Tibial artery (tissue), 4 donors: ENCODE results near the gene RAD51D.
A peak's percentile ranks its signal among the peaks of the same experiment; 100 is the strongest.

ENCODE experiments used
- DNase-seq, 2 donors: peaks; one replicate each; pipeline ENCODE4 v3.0.0-alpha.2; 2019
- H3K27ac ChIP-seq, 2 donors: fragments of 200-600 bp; sonication (generic) in 1 of 2; 1 replicate in 1 of 2; 2 replicates in 1 of 2; pipeline ENCODE4 v1.5.1; 2018 to 2019; ENCODE audit warnings: mild to moderate bottlenecking in 1 of 2
- H3K27me3 ChIP-seq, 2 donors: fragments of 200-600 bp; sonication (generic) in 1 of 2; one replicate each; pipeline versions ENCODE4 v1.5.1 to v1.6.0; 2016 to 2019
- H3K36me3 ChIP-seq, 3 donors: fragments of 200-600 bp; sonication (generic) in 2 of 3; one replicate each; pipeline ENCODE4 v1.5.1; 2016 to 2019; ENCODE audit warnings: mild to moderate bottlenecking in 2 of 3
- H3K4me1 ChIP-seq, 4 donors: fragments of 200-600 bp; sonication (generic) in 2 of 4; 1 replicate in 3 of 4; 2 replicates in 1 of 4; pipeline ENCODE4 v1.5.1; 2016 to 2019
- H3K4me3 ChIP-seq, 2 donors: fragments of 200-600 bp; sonication (generic) in 1 of 2; 1 replicate in 1 of 2; 2 replicates in 1 of 2; pipeline ENCODE4 v1.5.1; 2018 to 2019; ENCODE audit warnings: mild to moderate bottlenecking in 2 of 2
- H3K9me3 ChIP-seq, 3 donors: fragments of 200-600 bp; sonication (generic) in 1 of 3; one replicate each; pipeline ENCODE4 v1.5.1; 2016 to 2019
- CTCF ChIP-seq, 2 experiments: fragments of 200-600 bp in 1 of 2; fragments of 450-650 bp in 1 of 2; IDR thresholded peaks; one replicate each; pipeline ENCODE4 v1.5.1; 2017 to 2019; ENCODE audit warnings: antibody characterized with exemption in 2 of 2, mild to moderate bottlenecking in 1 of 2, moderate library complexity in 1 of 2
- intact Hi-C: fragments of 100-400 bp; cut with DNase I; formaldehyde crosslinking; loops from one replicate; pipeline ENCODE4 v1.15.0; 2023; ENCODE audit warnings: low total_unique reads

RAD51D gene

GRCh38 chr17:35069311-35069710, 50.3 kb downstream of the RAD51D start:
- Histone ChIP-seq H3K4me1 (peaks cover 0 to 6% (median 3%) of the 10 kb centered on the region in 4 donors), H3K36me3 (no peaks in the 10 kb centered on the region), H3K9me3 (no peaks in the 10 kb centered on the region), H3K4me3 (no peak overlapping the region), H3K27me3 (no peaks in the 10 kb centered on the region), H3K27ac (no peak overlapping the region)
- DNase-seq = no peak
- intact Hi-C loops = no loop called here
- no peak for TF ChIP-seq CTCF (IDR thresholded peaks at IDR 0.05)

- no peaks in the 10 kb centered on the region for H3K36me3 ChIP-seq
- H3K9me3 ChIP-seq = no peaks in the 10 kb centered on the region
- no peaks in the 10 kb centered on the region for H3K27me3 ChIP-seq
- intact Hi-C loops = no loop called here
- no peak for DNase-seq
- no peak overlapping the region for H3K4me3 ChIP-seq
- TF ChIP-seq CTCF (IDR thresholded peaks at IDR 0.05) = no peak
- H3K4me1 ChIP-seq = peaks cover 0 to 13% (median 9%) of the 10 kb centered on the region in 4 donors
- H3K27ac ChIP-seq = no peak overlapping the region
Measured at GRCh38 chr17:35068249-35068648, 51.4 kb downstream of the RAD51D start.

GRCh38 chr17:35065880-35066279, 53.8 kb downstream of the RAD51D start:
- DNase-seq = no peak
- TF ChIP-seq CTCF (IDR thresholded peaks at IDR 0.05) = no peak
- H3K27ac ChIP-seq = no peak overlapping the region
- intact Hi-C loops = no loop called here
- H3K9me3 ChIP-seq = no peaks in the 10 kb centered on the region
- H3K4me1 ChIP-seq = peaks cover 0 to 17% (median 9%) of the 10 kb centered on the region in 4 donors
- no peaks in the 10 kb centered on the region for H3K36me3 ChIP-seq
- no peak overlapping the region for H3K4me3 ChIP-seq
- no peaks in the 10 kb centered on the region for H3K27me3 ChIP-seq

- no peaks in the 10 kb centered on the region for H3K9me3 ChIP-seq
- no peak for DNase-seq
- intact Hi-C loops = no loop called here
- H3K27me3 ChIP-seq = no peaks in the 10 kb centered on the region
- TF ChIP-seq CTCF (IDR thresholded peaks at IDR 0.05) = no peak
- H3K27ac ChIP-seq = peak overlapping the region; percentile 73 to 80
- no peak overlapping the region for H3K4me3 ChIP-seq
- no peaks in the 10 kb centered on the region for H3K36me3 ChIP-seq
- H3K4me1 ChIP-seq = peaks cover 0 to 17% (median 9%) of the 10 kb centered on the region in 4 donors
Measured at GRCh38 chr17:35064516-35065215, 55.0 kb downstream of the RAD51D start.

GRCh38 chr17:35063514-35064223, 56.0 kb downstream of the RAD51D start, which contains the start of gene RFFL:
Gene RFFL (minus strand): TSS chr17:35063707. CDS start chr17:35026553, 37,154 bp downstream.
- Histone ChIP-seq H3K4me1 (peaks cover 0 to 17% (median 9%) of the 10 kb centered on the region in 4 donors), H3K27me3 (no peaks in the 10 kb centered on the region), H3K36me3 (no peaks in the 10 kb centered on the region), H3K27ac (peak within 1 kb of the TSS; percentile 73 to 80), H3K4me3 (peak within 1 kb of the TSS; percentile 8 to 41), H3K9me3 (no peaks in the 10 kb centered on the region)
- intact Hi-C loops = no loop called here
- TF ChIP-seq CTCF (IDR thresholded peaks at IDR 0.05) = peak in 1 of 2 experiments; percentile 13
- DNase-seq = peak; percentile 94
